HG03175 (cell line): ENCODE results near the gene ZNF610.
"Not testable (repeated sequence)": the region's sequence is repeated elsewhere in the genome, so short reads cannot be mapped to it uniquely, and the experiment has no call there.

Experiments used
- ATAC-seq: cut with Tn5 transposase; IDR thresholded peaks from one replicate; pipeline ENCODE4 v1.9.1; 2021; ENCODE audit warnings: mild to moderate bottlenecking, moderate library complexity; ENCODE audit not compliant: unreplicated experiment

Gene ZNF610

GRCh38 chr19:52336117-52336790 lies at the start of gene ZNF610:
ZNF610 (plus strand) TSS chr19:52336243; CDS start chr19:52349173, 12,930 bp downstream.
- no peak for ATAC-seq

- ATAC-seq = no peak
Observed at GRCh38 chr19:52286256-52286655, 49.8 kb upstream of the ZNF610 start.

GRCh38 chr19:52291781-52292180 lies 44.3 kb upstream of the ZNF610 start:
- ATAC-seq = no peak

DNA sequence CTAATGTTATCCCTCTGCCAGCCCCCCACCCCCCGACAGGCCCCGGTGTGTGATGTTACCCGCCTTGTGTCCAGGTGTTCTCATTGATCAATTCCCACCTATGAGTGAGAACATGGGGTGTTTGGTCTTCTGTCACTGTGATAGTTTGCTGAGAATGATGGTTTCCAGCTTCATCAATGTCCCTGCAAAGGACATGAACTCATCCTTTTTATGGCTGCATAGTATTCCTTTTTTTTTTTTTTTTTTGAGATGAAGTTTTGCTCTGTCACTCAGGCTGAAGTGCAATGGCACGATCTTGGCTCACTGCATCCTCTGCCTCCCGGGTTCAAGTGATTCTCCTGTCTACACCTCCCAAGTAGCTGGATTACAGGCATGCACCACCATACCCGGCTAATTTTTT lies 43.1 kb upstream of the ZNF610 start:
- ATAC-seq = not testable (repeated sequence)

DNA sequence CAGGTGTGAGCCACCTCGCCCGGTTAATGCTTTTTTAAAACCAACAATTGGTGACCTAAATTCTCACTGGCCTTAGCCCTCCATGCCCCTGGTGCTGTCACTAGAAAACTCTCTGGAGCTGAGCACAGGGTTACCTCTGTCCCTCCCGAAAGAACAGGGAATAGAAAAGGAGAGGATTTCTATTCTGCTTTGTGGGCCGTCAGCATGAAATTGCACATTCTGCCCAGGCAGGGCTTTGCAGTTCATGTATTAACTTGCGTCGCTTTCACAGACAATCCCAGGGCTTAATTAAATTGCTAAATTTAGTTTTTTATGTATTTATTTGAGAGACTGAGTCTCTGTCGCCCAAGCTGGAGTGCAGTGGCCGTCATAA lies 39.7 kb upstream of the ZNF610 start:
- ATAC-seq = no peak

GRCh38 chr19:52296773-52297600 lies 39.1 kb upstream of the ZNF610 start, which contains the start of gene ZNF480:
ZNF480 (plus strand) TSS chr19:52297169; CDS start chr19:52300413, 3,244 bp downstream.
- ATAC-seq = peak; percentile 60

GRCh38 chr19:52297601-52298364 lies 38.3 kb upstream of the ZNF610 start:
- no peak for ATAC-seq

- ATAC-seq = no peak
Observed at GRCh38 chr19:52307275-52307674, 28.8 kb upstream of the ZNF610 start.

DNA sequence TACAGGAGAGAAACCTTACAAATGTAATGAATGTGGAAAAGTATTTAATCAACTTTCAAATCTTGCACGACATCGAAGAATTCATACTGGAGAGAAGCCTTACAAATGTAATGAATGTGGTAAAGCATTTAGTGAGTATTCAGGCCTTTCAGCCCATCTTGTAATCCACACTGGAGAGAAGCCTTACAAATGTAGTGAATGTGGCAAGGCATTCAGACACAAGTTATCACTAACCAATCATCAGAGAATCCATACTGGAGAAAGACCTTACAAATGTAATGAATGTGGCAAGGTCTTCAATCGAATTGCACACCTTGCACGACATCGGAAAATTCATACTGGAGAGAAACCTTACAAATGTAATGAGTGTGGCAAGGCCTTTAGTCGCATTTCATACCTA lies 13.6 kb upstream of the ZNF610 start:
- no peak for ATAC-seq

DNA sequence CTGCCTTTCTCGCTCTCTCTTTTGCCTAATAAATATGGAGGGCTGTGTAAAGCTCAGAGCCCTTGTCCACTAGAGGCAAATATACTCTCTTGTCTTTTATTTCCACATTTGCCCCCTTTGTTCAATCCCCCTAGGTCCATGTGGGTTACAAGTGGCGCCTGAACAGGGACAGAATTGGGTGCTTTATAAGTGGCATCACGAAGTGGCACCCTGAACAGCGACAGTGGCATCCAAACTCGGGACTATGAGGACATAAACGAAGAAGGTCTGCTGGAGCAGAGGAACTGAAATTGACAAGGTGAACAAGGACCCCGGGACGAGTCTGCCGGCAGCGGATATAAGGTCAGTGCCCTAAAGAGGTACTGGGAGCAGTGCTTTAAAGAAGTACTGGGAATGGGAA lies 4.3 kb upstream of the ZNF610 start:
- ATAC-seq = no peak

DNA sequence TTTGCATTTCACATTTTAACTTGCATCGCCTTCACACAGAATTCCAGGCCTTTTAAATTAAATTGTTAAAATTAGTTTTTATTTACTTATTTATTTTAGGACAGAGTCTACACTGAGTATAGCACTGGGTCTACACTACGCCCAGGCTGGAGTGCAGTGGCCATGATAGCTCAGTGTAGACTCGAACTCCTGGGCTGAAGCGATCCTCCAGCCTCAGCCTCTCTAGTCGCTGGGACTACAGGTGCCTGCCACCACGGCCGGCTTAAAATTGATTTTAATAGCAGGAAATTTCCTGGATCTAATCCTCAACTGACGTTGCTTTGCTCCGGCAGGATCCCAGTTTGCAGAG lies 301 bp upstream of the ZNF610 start:
- ATAC-seq = no peak

- ATAC-seq = no peak
Observed at GRCh38 chr19:52336791-52337381, 843 bp downstream of the ZNF610 start.

GRCh38 chr19:52339022-52339421 lies 3.0 kb downstream of the ZNF610 start:
- ATAC-seq = not testable (repeated sequence)

GRCh38 chr19:52343548-52343947 lies 7.5 kb downstream of the ZNF610 start:
- ATAC-seq = no peak

DNA sequence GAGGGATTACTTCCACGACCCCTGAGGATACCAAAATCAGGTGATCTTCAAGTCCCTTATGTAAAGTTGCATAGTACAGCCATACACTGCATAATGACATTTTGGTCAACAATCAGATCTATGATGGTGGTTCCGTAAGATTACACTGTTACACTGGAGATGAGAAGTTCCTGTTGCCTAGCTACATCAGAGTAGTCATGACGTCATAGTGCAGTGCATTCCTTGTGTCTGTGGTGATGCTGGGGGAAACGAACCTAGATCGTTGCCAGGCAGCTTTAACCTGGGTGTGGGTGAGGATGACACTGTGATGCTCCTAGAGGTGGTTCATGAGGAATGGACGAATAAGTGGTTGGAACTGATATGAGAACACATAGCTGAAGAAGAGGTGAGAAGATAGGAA lies 9.1 kb downstream of the ZNF610 start:
- no peak for ATAC-seq

- ATAC-seq = no peak
Observed at GRCh38 chr19:52351512-52351911, 15.5 kb downstream of the ZNF610 start.

DNA sequence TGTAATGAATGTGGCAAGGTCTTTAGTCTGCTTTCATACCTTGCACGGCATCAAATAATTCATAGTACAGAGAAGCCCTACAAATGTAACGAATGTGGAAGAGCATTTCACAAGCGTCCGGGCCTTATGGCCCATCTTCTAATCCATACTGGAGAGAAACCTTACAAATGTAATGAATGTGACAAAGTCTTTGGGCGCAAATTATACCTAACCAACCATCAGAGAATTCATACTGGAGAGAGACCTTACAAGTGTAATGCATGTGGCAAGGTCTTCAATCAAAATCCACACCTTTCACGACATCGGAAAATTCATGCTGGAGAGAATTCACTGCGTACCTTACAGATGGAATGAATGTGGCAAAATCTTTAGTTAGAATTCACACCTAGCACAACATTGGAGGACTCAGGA lies 30.4 kb downstream of the ZNF610 start:
- ATAC-seq = no peak

DNA sequence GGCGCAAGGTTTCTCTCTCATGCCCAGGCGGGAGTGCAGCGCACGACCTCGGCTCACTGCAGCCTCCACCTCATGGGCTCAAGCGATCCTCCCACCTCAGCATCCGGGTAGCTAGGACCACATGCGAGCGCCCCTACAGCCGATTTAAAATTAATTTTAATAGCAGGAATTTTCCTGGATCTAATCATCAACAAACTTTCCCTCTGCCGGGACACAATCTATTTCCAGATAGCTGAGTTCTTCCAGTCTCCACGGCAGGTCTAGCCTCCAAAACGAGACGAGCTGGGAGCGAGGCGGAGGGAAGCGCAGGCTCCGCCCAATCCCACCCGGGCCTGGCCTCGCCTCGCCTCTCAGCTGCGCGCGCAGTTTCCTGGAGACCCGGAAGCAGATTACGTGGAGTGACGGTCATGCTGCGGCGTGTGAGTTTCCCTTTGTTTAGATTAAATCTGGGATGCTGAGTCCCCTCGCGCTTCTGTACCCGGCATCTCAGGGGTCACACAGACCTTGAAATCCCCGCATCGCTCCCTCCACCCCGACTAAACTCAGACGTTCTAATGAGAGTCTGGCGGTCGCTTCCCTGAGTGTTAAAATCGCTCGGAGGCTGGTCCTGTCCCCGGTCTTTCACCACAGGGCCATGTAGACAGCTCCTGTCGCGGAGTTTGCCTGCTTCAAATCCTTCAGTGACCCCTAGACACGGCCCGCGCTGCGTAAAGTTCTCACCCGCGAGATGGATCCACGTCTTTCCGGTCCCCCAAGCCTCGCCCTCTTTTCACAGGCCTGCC lies 33.7 kb downstream of the ZNF610 start, which contains the start of gene ZNF880:
ZNF880 (plus strand) TSS at position 365 of the 782 bp plus-strand sequence; CDS start at position 408, 43 bp downstream.
- ATAC-seq = no peak

- no peak for ATAC-seq
Observed at GRCh38 chr19:52370341-52370710, 34.3 kb downstream of the ZNF610 start.

DNA sequence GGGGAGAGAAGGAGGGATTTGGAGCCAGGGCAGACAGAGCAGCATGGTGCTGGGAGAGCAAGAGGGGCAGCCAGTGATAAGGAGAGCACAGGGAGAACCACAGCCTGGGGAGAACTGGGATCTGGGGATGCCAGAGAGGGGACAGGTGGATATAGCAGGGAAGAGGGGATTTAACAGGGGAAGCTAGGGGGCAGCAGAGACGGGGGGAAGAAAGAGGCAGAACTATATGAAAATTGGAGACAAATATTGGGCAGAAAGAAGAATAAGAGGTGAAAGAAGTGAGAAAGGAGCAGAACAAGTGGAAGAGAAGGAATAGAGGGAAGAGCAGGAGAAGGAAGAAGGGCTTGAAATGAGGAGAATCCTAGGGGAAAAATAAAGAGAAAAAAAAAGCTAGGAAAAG lies 55.1 kb downstream of the ZNF610 start:
- no peak for ATAC-seq
